Cardiac muscle cell (in vitro differentiated cells and primary cell): Measurements from ENCODE around the gene POMT2. TPM values are rescaled to one million over a fixed set of nuclear protein-coding genes. Genes with fewer than 3 reads are reported as not detected.
"Not testable (repeated sequence)": the region's sequence is repeated elsewhere in the genome, so short reads cannot be mapped to it uniquely, and the experiment has no call there.

Source experiments
- DNase-seq, 2 donors: peaks; one replicate each; pipeline versions ENCODE4 v3.0.0 to v3.0.0-alpha.2; 2010 to 2017; ENCODE audit warnings: low read depth in 1 of 2, low spot score in 1 of 2
- H3K27ac ChIP-seq: fragments of 200-600 bp; sonication (generic); 2 replicates; pipeline ENCODE4 v1.5.1; 2016
- H3K27me3 ChIP-seq: fragments of 200-600 bp; sonication (generic); 2 replicates; pipeline ENCODE4 v1.6.0; 2016; ENCODE audit warnings: control low read depth
- H3K36me3 ChIP-seq: fragments of 200-600 bp; sonication (generic); 2 replicates; pipeline ENCODE4 v1.5.1; 2016; ENCODE audit warnings: control low read depth
- H3K4me1 ChIP-seq: fragments of 200-600 bp; sonication (generic); 2 replicates; pipeline ENCODE4 v1.8.1; 2017; ENCODE audit warnings: low read depth, mild to moderate bottlenecking, mixed run types
- H3K4me3 ChIP-seq: fragments of 200-600 bp; sonication (generic); 2 replicates; pipeline ENCODE4 v1.5.1; 2016; ENCODE audit warnings: mild to moderate bottlenecking
- H3K9me3 ChIP-seq: fragments of 200-600 bp; sonication (generic); 2 replicates; pipeline ENCODE4 v1.5.1; 2017; ENCODE audit warnings: low read depth, mild to moderate bottlenecking, control low read depth
- CTCF ChIP-seq: IDR thresholded peaks from 2 replicates; pipeline ENCODE4 v1.5.1; 2012; ENCODE audit warnings: low read depth, mild to moderate bottlenecking, low read length
- polyA plus RNA-seq: library from polyadenylated mRNA; unstranded; fragments of >200 nt; fragmentation: Nextera tagmentation; extraction: Ambion mirVana; gene quantifications from 2 replicates; pipeline ENCODE4 v1.2.1, GENCODE V29; 2016
- total RNA-seq: library from RNA; depleted of rRNA; stranded (reverse); fragments of >200 nt; gene quantifications from 2 replicates; pipeline ENCODE4 v1.2.3, GENCODE V29; 2016

The POMT2 gene
- total and polyA plus RNA-seq, 2 experiments from 2014 or later, result 29.2 to 40.8 TPM

GRCh38 chr14:77319422-77319821 lies 1.3 kb downstream of the POMT2 start:
- H3K4me1 ChIP-seq, result peaks cover 19% of the 10 kb centered on the region
- no peak overlapping the region for H3K27ac ChIP-seq
- H3K36me3 ChIP-seq, result no peaks in the 10 kb centered on the region
- no peaks in the 10 kb centered on the region for H3K9me3 ChIP-seq
- no peak for DNase-seq
- H3K27me3 ChIP-seq, result no peaks in the 10 kb centered on the region
- no peak for TF ChIP-seq CTCF
- H3K4me3 ChIP-seq, result no peak overlapping the region

DNA sequence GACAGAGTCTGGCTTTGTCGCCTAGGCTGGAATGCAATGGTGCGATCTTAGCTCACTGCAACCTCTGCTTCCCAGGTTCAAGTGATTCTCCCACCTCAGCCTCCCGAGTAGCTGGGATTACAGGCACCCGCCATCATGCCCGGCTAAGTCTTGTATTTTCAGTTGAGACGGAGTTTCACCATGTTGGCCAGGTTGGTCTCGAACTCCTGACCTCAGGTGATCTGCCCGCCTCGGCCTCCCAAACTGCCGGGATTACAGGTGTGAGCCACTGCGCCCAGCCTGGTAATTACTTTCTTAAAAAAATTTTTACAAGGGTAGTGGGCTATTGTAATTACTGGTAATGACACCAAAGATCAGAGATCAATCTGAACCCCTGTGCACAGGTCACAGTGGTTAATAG lies 1.9 kb downstream of the POMT2 start:
- peaks cover 19% of the 10 kb centered on the region for H3K4me1 ChIP-seq
- H3K27ac ChIP-seq, H3K27me3 ChIP-seq: not testable (repeated sequence)

DNA sequence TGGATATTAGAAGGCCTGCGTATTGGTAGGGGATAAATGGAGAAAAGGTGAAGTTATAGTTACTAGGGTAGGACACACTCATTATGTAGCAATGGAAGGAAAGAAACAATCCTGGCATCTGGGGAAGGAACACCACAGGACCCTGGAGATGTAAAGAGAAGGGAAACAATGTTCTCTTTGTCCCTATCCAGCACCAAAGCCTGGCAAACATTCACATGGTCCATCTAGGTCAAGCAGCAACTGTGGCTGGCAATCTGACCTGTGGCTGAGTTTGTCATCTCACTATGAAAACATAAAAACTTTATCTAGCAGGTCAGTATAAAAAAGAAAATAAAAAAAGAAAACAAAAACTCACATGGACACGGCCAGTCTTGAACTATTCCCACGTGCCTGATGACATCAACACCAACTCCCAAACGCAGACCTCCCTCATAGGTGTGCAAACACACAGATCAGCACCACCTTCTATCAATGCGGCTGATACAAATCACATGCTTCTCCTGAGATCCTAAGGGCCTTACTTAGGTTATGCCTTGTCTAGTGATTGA lies 2.6 kb downstream of the POMT2 start:
- Histone ChIP-seq H3K27me3 (no peaks in the 10 kb centered on the region), H3K4me1 (peaks cover 23% of the 10 kb centered on the region), H3K4me3 (no peak overlapping the region), H3K9me3 (no peaks in the 10 kb centered on the region), H3K27ac (no peak overlapping the region), H3K36me3 (no peaks in the 10 kb centered on the region)
- peak in 1 of 2 donors; percentile 25 for DNase-seq
- TF ChIP-seq CTCF, result no peak

More for the DNA sequence above, 1.9 kb downstream of the POMT2 start:
- not testable (repeated sequence) for H3K9me3 ChIP-seq, H3K36me3 ChIP-seq, DNase-seq, H3K4me3 ChIP-seq

- Histone ChIP-seq H3K36me3 (no peaks in the 10 kb centered on the region), H3K27me3 (no peaks in the 10 kb centered on the region), H3K9me3 (no peaks in the 10 kb centered on the region), H3K4me3 (no peak overlapping the region), H3K4me1 (peaks cover 24% of the 10 kb centered on the region), H3K27ac (no peak overlapping the region)
- no peak for DNase-seq
- TF ChIP-seq CTCF, result no peak
Observed at GRCh38 chr14:77316872-77317301, 3.8 kb downstream of the POMT2 start.

GRCh38 chr14:77316195-77316505 lies 4.5 kb downstream of the POMT2 start:
- Histone ChIP-seq H3K36me3 (no peaks in the 10 kb centered on the region), H3K4me3 (no peak overlapping the region), H3K4me1 (peaks cover 24% of the 10 kb centered on the region), H3K27ac (no peak overlapping the region), H3K27me3 (no peaks in the 10 kb centered on the region), H3K9me3 (no peaks in the 10 kb centered on the region)
- no peak for DNase-seq
- TF ChIP-seq CTCF, result no peak

GRCh38 chr14:77314539-77315457 lies 5.9 kb downstream of the POMT2 start:
- no peak for DNase-seq
- H3K9me3 ChIP-seq, result no peaks in the 10 kb centered on the region
- H3K27me3 ChIP-seq, result no peaks in the 10 kb centered on the region
- peaks cover 23% of the 10 kb centered on the region for H3K4me1 ChIP-seq
- no peak for TF ChIP-seq CTCF
- H3K27ac ChIP-seq, result peak overlapping the region; percentile 29
- no peaks in the 10 kb centered on the region for H3K36me3 ChIP-seq
- H3K4me3 ChIP-seq, result no peak overlapping the region
